Left forelimb (tissue), 1 donor: ENCODE data around the gene SCN1A.
"Not testable (repeated sequence)": the region's sequence is repeated elsewhere in the genome, so short reads cannot be mapped to it uniquely, and the experiment has no call there.

ENCODE experiments used
- DNase-seq: peaks from one replicate; pipeline ENCODE4 v3.0.0-alpha.2; 2018; ENCODE audit warnings: low spot score

SCN1A gene

DNA sequence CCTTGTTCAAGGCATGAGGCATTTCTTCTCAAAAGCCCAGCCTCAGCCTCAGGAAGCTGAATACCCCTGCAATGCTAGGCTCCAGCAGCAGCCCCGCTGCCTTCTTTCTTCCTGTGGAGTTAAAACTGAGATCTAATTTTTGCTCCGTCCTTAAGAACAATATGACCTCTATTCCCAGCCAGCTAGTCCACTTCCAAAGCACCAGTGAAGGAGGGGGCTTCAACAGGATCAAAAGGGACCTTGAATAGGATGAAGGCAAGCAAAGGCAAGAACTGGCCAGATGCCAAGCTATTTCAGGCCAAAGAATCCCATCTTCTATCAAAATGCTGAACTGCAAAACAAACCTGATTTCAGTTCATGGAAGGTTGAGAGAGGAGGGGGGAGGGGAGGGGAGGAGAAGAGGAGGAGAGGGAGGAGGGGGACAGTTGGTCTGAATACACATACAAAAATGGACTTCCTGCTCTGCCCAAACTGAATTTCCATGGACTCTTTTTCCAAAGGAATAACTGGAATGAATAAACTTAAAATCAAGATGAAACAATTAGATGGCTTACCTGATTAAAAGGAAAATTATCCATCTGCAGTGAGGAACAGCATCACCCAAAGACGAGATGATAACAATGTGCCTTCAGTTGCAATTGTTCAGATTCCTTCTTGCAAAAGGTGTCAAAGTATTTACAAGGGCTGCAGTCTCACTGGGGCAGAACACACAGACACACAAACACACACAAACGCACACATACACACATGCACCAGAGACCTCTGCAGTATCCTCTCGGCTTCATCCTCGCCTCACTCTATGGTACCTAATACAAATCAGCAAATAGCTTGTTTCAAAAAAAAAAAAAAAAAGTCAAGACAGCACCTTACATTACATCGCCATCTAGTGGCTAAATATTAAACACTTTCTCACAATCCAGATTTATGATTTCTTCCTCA is at the start of gene SCN1A:
Gene SCN1A, minus strand, starts transcription at position 804 of the 939 bp plus-strand sequence. CDS start 54,399 bp downstream, outside the sequence.
- no peak for DNase-seq

DNA sequence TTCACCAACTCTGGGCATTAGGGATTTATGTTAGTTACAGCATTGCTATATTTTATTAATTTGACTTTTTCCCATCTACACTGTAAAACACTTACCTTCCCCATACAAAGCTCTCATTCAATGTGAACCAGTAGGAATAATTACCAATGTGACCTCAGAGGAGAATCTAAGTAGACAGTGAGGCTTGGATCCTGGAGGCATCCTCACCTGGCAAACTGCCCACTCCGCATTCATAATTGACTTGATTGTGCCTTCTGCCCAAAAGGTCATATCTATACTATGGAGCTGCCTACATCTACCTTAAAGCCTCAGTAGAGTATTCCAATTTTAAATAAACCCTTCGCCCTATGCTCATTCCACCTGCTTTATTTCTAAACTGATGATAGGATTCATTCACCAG is 45.4 kb upstream of the SCN1A start:
- no peak for DNase-seq

DNA sequence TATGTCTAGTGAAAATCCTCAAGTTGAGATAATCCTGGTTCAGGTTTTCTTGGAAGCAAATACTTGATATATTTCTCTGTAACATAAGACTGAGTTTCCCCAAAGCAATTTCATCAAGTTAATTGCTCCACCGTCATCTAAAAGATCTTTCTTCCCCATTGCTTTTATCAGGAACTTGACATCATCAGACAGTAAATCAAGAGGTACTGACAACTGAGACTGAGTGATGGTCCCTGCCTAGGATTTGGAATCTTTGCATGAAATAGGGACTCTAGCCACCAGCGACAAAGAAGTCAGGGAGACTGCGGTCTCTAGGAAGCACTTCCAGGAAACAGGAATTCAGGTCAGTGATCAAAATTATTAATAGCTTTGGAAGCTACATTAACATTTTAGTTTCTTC is 43.4 kb upstream of the SCN1A start:
- DNase-seq, result no peak

DNA sequence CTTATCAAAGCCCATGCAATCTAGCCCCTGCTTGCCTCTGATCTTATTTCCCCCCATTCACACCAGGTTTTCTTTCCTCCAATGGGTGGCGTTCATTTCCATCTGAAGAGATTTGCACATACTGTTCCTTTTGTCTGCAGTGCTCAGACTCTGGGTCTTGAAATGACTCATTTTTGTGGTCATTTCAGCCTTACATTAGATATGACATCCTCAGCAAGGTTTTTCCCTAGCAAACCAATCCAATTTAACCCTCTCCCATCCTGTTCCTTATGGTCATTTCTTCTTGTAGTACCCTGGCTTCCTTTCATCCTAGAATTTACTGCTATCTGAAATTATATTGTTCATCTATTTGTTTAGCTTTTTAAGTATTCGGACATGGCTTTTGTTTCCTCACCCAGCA is 42.5 kb upstream of the SCN1A start:
- no peak for DNase-seq

DNA sequence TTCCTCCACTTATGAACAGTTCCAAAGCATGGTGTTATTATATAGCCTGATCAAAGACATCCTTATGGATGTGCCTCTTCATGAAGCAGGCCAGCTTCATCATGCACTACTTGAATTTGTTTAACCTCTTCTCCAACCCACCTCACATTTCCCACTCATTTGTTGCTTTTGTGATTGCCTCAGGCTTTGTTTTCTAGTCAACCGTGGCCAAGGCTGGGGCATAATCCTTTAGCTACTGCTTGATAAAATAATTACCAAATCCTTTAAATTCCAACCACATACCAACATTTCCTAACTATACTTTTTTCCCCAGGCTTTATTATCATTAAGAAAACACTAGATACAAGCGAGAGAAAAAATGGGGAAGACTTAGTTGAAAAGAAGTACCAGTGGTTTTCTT is 39.6 kb upstream of the SCN1A start:
- DNase-seq, result no peak

DNA sequence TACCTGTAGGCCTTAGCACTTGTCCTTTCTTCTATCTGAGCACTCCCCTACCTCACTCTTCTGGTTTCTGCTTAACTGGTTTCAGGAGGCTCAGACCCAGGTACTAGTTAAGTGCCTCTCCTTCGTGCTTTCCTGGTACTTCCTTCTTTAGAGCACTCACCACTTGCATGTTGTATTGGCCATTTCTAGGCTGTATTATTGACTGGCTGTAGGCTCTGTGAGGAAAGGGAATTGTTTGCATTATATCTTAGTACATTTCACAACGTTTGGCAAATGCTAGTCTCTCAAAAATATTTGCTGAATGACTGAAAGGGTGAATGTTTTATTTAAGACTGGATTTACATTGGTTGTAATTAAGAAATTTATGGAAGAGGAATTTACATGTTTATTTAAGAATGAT is 36.0 kb upstream of the SCN1A start:
- no peak for DNase-seq

DNA sequence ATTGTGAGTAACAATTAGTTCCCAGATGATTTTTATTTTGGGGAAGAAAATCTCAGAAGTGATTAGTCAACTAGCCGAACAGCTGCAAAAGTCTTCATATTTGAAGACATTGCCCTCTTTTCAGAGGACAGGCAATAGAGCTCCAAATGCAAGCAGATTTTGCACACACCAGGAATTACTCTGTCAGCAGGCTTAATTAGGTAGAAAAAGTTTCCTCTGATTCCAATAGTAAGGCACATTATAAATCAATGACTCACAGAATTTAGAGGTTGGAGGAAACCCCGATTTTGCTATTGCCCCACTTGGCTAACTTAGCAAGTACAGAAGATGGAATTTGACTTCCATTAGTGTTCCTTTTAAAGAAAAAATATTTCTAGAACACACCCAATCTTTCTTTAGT is 30.7 kb upstream of the SCN1A start:
- DNase-seq, result no peak

DNA sequence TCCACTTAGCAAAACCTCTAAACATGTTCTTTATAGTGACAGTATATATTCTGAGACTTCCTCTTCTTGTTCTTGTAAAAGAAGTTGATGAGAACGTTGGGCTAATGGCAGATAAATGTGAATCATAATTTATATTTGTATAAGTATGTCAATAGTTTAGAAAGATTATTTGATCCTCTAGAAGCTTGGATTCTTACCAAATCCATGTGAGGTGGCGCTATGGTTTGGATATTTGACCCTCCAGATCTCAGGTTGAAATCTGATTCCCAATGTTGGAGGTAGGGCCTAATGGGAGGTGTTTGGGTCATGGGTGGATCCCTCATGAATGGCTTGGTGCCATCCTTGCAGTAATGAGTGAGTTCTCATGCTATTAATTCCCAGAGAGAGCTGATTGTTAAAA is 29.8 kb upstream of the SCN1A start:
- DNase-seq, result no peak

DNA sequence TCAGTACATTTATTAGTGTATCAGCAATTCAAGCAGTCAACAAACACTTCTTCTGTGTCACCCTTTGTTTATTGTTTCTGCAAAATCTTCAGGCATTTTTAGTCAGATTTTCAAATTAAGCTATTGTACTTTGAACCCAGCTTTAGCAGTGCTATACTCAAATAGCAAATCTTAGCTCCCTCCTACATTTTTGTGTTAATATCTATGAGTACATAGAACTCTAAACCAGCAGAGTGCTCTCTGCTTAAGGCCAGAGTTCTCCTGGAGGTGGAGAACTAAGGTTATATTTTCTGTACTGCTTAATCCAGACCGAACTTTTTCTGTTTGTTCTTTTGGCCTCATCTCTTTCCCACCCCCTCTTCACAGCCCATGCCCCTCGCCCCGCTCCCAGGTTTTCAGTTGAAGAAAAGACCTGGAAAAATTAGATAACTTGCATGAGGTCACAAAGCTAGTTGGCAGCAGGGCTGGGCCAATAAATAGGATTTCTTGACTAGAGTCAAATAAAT is 29.2 kb upstream of the SCN1A start:
- DNase-seq, result no peak

DNA sequence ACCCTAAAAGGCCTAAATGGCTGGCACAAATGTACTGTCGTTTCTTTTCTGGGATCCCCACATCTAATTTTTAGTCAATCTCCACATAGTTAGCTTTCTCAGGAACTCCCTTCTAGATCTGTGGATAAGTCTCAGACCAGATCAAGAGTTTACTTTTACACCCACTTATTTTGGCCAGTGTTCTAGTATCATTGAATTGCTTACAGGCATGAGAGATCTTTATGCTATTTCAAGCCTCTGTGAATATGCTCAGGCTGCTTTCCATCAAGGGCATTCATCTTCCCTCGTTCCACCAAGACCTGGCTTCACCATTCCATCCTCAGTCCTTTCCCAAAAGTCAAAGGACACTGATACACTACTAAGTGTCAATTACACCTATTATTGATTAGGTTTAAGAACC is 27.8 kb upstream of the SCN1A start:
- DNase-seq, result no peak

DNA sequence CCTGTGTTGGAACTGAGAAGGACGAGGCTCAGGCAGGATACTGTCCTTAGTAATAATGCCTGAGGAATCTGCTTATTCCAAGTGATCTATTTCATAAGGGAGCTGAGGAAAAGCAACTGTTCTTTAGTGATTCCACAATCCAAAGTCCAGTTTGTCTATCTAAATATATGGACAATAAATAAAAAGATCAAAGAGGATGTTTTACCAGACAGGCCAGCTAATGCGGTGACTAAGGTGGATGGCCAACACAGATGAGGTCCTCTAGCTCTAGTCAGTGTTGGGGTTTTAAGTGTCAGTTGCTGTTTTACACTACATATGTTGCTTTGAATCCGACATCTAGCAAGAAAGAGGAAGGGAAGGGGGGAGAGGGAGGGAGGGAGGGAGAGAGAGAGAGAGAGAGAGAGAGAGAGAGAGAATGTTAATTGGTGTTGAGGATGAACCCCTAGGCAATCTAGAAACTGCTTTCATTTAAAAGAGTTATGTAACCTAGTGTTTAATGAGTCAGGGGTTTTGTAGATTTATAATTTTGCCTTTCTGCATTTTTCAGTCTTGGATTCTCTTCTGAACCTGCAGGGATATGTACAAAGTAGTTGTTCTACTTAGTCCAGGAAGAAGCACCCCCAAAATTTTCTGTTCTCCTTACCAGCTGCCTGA is 27.0 kb upstream of the SCN1A start:
- no peak for DNase-seq

DNA sequence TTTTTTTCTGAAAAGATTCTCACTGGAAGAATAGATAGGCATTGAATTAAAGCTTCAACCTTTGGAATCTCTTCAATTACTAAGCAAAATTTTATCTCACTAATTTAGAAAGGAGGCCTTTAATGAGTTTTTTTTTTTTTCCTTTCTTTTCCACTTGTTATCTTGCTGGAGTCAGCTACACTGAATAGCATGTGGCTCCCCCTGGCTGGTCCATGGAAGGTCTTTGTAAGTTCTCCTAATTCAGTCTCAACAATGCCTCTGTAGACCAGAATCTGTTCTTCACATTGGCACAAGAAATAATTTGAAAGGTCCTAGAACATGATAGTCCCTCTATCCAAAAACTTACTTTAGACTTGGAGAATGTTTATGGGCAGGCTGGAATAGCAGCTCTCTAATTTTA is 24.2 kb upstream of the SCN1A start:
- no peak for DNase-seq

DNA sequence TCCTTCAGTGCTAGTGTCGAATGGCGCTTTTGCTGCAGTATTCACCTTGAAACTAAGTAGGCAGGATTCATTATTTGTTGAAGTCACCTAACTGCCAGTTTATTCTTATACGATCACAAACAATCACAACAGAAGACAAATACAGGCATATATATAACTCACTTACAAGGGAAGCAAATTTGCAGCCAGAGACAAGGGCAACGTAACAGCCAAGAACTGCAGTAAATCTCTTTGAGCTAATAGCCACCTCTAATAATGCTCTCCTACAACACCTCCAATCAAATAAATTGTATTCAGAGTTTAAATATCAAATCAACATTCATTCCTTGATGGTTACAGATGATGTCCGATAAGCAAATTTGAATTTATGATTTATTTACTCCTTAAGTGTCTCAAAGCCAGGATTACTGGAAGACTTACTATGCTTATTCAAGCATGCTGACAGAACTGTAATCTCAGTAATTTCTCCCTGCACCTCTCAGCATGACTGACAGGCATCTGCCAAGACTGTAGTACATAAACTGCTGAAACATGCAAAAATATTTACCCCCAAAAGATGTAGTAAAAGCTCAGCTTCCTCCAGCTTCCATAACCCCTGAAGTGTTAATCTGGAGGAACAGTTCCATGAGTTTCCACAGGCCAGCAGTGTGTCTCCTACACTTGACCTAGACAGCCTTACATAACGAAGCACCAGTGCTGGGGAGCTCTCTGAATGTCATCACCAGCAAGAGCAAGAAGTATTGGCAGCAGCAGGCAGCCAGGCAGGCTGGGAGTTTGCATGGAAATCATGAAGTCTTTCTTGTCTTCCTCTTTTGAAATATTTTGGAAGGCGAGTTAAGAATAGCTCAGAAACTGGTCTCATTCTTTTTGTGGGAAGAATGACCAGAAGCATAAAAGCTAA is 20.9 kb upstream of the SCN1A start:
- DNase-seq, result no peak

DNA sequence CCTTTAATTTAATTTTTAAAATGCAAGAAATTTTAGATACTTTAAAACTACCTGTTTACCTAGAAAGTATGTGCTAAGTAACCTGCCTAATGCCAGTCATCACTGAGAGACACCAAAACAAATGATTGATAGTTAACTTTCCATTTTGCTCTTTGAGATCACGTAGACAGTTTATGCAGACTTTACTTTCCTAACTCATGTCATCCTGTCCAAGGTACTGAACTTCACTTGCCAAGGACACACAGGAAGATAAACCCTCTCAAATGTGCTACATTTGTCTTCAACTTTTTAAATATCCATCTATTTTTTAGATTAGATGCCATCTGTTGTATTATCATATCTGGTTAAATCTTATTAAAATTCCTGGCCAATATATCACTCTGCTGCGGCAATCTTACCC is 20.1 kb upstream of the SCN1A start:
- DNase-seq, result no peak

DNA sequence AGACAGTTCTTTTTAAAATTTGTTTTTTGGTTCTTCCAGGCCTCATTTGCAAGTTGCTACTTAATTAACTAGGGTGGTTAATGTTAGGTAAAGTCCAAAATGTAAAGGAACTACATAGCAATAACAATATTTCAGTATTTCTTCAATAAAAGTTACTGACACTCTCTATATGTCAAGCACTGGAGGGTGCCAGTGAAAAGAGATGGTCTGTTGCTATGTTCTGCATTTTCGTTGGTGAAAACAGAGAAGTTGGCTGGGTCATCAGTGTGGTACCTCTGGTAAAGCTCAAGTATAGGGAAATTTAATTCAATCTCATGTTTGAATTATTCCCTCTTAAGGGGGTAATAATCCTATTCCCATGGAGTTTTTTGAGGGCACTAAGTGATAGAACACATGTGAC is 16.3 kb upstream of the SCN1A start:
- DNase-seq, result no peak

DNA sequence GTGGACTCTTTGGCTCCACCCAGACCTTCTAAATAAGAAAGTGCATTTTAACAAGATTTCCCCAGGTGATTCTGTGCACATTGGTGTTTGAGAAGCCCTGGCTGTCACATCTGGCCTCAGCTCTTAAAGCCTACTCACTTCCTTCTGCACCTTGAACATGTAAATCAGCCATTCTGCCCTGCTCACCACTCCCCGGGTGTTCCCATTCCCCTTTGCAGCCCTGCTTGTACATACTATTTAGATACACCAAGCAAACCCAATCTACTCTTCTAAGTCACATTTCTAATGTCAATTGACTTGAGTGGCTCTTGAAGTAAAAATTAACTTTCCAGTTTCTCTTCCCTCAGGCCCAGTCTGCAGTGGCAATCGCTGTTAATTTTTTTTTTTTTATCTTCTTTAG is 13.1 kb upstream of the SCN1A start:
- DNase-seq, result no peak

DNA sequence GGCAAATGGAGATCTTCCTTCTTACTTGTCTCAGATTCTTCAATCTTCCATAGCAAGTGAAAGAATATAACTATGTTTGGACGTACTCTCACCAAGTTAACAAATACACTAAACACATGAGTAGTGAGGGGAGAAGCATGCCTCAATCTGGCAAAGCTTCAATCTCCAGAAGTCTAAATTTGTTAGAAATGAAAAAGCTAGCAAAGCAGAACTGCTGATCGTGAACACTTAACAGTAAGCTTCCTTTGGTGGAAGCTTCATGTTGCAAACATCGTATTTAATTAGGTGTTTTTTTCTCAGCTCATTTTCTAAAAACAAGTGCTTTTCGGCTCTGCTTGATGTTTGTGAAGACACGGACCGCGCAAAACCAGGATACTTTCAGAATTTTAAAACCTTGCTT is 12.7 kb upstream of the SCN1A start:
- DNase-seq, result no peak

DNA sequence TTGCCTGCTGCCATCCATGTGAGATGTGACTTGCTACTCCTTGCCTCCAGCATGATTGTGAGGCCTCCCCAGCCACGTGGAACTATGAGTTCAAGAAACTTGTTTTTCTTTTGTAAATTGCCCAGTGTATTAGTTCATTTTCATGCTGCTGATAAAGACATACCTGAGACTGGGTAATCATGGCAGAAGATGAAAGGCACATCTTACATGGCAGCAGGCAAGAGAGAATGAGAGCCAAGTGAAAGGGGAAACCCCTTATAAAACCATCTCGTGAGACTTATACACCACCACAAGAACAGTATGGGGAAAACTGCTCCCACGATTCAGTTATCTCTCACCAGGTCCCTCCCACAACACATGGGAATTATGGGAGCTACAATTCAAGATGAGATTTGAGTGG is 11.7 kb upstream of the SCN1A start:
- DNase-seq, result not testable (repeated sequence)

DNA sequence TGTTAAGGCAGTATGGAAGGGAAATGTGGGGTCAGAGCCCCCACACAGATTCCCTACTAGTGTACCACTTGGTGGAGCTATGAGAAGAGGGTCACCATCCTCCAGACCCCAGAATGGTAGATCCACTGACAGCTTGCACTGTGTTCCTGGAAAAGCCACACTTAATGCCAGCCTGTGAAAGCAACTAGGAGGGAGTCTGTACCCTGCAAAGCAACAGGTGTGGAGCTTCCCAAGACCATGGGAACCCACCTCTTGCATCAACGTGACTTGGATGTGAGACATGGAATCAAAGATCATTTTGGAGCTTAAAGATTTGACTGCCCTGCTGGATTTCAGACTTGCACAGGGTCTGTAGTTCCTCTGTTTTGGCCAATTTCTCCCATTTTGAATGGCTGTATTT is 10.8 kb upstream of the SCN1A start:
- no peak for DNase-seq

DNA sequence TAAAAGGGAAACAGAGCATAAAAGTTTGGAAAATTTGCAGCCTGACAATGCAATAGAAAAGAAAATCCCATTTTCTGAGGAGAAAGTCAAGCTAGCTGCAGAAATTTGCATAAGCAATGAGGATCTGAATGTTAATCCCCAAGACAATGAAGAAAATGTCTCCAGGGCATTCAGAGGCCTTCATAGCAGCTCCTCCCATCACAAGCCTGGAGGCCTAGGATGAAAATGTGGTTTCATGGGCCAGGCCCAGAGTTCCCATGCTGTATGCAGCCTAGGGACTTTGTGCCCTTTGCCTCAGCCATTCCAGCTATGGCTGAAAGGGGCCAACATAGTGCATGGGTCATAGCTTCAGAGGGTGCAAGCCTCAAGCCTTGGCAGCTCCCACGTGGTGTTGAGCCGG is 10.3 kb upstream of the SCN1A start:
- no peak for DNase-seq

DNA sequence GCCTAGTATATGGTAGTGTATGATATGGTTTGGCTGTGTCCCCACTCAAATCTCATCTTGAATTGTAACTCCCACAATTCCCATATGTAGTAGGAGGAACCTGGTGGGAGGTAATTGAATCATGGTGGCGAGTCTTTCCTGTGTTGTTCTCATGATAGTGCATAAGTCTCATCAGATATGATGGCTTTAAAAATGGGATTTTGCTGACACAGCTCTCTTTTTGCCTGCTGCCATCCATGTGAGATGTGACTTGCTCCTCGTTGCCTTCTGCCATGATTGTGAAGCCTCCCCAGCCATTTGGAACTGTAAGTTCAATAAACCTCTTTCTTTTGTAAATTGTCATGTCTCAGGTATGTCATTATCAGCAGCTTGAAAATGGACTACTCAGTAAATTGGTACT is 9.5 kb upstream of the SCN1A start:
- DNase-seq, result no peak

DNA sequence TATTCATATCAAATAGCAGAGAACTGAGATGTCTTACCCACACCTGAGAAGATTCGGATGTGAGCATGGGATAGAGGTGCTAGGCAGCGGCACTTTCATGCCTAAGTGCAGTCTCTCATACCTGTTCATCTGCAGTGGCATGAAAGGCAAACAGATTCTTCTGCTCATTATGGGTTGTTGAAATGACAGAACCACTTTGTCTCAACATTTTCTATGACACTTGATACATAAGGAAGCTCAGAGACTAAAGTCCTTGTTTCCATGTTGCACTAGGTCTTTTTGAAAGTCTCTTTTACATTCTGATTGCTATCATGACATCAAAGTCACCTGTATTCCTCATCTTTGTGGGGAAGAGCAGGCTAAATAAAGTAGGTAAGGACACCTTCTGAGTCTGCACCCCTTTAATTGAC is 8.0 kb upstream of the SCN1A start:
- DNase-seq, result no peak
